Epidermal melanocyte (primary cell): ENCODE results near the gene C10orf53.

ENCODE experiments used
- DNase-seq: peaks from one replicate; pipeline ENCODE4 v3.0.0; 2011; ENCODE audit warnings: low spot score; ENCODE audit not compliant: insufficient read length

C10orf53 gene, protein sequence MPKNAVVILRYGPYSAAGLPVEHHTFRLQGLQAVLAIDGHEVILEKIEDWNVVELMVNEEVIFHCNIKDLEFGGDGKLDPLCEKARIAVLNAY

DNA sequence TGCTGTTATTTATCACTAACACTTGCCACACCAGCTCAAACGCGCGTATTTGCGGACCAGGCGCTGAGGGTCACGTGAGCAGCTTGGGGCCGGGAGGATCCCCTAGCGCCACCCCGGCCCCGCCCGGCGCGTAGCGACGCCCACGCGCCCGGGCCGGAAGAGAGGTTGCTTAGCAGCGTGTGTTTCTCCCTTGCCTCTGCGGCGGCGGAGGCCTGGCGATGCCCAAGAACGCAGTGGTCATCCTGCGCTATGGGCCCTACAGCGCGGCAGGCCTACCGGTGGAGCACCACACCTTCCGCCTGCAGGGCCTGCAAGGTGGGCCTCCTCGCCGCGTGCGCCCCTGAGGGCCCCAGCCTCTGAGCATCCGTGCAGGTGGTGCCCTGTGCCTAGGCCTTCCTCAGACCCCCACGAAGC is at the start of gene C10orf53:
C10orf53 (plus strand) TSS at position 172 of the 414 bp plus-strand sequence; CDS start at position 219, 47 bp downstream.
- DNase-seq, result no peak

DNA sequence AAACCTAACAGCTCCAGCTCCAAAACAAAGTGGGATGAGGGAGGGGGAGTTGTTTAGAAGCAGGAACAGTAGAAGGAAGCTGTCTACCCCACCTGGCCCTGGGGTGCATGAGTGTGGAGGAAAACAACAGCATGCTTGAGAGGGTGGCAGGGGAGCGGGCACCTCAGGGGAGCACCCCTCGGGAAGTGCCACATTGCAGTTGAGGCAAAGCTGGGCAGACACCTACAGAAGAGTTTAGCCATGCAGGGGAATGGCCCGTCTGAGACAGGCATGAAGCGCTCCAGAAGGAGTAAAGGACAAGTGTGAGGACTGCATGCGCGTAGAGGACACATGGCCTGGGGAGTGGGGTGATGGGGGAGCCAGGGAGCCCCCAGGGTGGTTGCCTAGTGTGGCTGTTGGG is 47.5 kb upstream of the C10orf53 start:
- DNase-seq, result no peak

DNA sequence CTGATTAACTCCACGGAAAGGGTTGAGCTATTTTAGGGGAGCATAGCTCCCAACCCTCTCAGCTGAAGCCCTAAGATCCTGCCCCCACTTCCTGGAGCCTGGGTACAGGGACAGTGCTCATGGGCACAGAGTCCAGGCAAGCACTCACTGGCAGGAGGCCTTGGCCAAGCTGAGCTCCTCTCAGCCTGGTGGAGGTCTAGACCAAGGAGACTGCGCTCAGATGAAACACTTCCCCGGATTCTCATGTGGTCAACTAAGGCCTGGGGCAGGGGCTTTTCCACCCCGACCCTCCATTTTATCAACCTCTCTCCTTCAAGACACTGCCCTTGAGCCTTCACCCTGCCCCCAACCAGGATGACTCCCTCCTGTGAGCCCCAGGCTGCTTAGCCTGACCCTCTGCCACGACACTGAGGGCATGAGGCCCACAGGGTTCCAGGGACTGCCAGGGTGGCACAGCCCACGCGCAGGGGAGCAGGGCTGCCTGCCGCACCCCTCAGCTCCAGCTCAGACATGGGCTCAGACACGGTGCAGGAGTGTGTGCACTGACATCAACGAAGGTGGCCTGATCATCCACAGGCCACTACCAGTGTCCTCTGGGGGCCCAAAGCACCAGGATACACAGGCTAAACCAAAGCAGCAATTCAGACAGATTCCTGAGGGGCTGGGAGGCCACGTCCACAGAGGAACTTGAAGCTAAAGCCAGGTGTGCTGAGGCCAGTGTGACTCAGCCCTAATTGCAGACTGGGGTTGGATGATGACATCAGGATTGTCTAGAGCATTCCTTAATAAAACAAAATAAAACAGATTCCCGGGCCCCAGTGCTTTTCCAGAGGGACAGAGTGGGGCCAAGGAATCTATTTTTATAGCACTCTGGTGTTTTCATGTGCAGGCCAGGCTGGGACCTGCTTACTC is 46.8 kb upstream of the C10orf53 start:
- no peak for DNase-seq

DNA sequence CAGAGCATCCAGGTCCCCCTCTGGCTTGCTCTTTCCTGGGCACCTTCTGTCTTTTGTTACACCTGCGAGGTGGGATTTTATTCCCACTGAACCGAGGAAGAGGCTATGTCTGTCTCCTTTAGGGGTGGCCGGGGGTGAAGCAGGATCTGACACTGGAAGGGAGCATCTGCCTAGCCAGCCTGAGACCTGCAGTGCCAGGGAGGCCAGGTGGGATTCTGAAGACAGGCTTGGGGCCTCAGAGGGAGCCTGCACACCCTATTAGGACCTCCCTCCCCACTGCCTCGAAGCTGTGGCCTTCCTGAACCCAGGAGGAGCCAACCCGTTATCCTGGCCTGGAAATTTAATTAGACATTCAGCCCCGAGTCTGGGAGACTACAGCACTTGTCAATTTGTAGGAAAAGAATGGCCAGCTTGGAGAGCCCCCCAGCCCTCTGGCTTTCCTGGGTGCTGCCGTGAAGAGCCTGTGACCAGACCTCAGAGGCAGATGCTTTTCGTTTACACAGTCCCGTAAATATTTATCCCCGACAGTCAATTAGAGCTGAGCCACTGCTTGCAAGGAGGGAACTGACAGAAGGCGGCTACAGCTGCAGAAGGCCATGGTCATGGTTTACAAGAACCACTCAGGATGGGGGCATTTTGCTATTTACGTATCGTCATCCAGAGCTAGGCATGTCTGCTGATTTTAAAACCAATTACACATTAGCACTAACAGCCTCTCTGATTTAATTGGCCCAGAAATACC is 46.0 kb upstream of the C10orf53 start:
- no peak for DNase-seq

DNA sequence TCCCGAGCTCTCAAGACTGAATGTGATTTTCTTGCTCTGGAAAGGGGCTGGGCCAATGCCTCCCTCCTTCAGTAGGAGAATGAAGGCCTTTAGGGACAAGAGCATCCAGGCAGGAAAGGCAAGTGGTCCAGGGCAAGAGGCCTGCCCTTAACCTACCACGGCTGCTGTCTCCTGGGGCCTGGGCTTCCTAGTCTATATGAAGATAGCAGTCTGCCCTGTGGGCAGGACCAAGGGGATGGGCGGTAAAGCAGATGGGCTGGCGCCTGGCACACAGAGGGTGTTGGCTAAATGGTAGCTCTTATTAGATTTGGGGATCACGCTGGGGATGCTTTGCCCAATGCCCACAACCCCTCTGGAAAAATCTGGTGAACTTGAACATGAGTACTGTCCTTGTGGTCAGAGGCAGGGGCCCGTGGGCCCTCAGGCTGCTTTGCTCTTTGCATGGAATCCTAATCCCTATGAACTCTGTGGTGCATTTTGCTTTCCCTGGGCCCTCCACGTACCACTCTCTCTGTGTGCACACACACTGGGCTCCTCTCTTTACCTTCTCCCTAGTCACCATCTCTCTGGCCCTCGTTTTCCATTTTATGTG is 45.3 kb upstream of the C10orf53 start:
- no peak for DNase-seq

DNA sequence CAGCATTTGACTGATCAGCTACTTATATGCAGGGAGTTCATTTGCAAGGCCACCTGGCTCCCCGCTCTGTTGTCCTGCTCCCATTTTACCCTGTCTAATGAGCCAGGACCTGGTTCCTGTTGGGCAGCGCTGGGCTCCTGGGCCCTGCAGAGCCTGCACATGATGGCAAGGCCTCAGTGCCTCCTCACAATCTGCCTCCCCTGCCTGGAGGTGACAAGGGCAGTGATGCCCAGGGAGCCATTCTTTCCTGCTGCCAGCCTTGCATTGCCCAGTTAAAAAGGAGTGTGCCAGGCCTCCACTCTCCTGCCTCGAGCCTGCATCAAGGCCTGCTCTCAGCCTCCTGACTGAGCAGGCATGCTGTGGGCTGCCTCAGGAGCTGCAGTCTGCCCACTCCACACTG is 37.1 kb upstream of the C10orf53 start:
- no peak for DNase-seq

DNA sequence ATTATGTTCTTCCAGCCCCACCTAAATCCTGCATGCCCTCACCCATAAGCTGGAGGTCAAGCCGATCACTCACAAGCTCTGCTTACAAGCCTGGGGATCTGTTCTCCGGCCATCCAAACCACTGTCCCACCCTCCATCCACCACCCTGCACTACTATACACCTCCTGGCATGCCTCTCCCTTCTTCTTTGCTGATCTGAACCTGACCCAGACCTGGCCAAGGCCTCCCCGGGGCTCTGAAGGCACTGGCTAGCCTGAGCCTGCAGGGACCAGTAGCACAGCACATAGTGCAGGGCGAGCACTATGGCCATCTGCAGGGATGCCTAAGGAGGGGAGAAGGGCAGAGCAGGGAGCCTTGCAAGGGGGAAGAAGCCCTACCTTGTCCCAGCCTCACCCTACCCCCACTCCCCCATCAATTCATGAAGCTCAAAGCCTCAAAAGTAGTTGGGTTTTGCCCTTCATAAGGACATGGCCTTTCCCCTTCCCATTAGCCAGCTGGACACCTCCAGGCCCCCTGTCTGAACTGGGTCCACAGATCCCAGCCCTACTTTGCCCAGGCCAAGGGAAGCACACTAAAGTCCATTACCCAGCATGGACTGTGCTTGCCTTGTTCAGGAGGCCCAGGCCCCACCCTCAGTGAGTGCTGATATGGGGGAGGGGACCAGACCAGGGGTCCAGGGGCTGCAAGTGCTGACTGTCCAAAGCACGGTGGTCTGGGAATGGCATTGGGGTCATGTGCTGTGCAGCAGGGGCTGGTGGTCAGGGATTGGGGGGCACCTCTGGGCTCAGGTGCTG is 36.0 kb upstream of the C10orf53 start:
- no peak for DNase-seq

DNA sequence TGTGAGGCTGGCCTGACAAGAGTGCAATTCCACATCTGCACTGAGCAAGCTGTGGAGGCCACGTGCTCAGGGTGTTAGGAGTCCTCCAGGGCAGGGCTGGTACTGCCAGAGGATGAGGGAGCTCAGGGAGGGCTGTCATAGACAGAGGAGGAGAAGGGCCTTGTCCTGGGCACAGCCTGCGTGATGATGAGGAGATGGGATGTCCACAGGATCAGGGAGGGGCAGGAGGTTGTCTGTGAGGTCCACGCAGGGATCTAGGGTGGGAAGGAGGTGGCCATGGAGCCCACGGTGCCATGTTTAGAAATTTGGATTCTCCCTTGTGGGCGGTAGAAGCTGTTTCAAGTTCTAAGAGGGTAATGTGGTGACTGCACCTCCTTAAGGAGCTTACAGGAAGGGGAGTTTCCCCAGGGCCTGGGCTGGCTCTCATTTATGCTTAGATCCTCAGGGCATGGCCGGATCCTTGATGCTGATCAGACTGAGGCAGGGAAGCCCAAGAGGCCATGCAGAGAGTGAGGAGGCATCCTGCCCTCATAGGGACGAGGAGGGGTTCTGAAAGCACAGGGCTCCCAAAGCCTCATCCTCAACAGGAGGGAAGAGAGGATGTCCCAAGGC is 35.3 kb upstream of the C10orf53 start:
- DNase-seq, result no peak

DNA sequence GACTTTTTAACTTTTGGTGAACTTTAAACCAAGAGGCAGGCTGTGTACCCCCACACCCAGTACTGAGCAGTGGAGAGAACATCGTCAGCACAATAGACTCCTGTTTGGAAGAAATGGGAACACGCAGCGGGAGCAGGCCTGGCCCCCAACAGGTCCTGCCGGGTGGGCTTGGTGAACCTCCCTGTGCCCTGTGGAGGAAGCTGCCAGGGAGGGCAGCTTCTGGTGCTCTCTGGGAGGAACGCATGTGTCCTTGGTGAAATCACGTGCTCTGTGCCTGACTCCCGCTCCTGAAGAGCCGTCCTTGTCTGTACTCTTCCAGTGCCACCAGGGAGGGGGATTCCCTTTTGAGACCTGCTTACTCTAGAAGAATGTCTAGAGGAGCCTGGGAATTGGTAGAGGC is 34.0 kb upstream of the C10orf53 start:
- no peak for DNase-seq

DNA sequence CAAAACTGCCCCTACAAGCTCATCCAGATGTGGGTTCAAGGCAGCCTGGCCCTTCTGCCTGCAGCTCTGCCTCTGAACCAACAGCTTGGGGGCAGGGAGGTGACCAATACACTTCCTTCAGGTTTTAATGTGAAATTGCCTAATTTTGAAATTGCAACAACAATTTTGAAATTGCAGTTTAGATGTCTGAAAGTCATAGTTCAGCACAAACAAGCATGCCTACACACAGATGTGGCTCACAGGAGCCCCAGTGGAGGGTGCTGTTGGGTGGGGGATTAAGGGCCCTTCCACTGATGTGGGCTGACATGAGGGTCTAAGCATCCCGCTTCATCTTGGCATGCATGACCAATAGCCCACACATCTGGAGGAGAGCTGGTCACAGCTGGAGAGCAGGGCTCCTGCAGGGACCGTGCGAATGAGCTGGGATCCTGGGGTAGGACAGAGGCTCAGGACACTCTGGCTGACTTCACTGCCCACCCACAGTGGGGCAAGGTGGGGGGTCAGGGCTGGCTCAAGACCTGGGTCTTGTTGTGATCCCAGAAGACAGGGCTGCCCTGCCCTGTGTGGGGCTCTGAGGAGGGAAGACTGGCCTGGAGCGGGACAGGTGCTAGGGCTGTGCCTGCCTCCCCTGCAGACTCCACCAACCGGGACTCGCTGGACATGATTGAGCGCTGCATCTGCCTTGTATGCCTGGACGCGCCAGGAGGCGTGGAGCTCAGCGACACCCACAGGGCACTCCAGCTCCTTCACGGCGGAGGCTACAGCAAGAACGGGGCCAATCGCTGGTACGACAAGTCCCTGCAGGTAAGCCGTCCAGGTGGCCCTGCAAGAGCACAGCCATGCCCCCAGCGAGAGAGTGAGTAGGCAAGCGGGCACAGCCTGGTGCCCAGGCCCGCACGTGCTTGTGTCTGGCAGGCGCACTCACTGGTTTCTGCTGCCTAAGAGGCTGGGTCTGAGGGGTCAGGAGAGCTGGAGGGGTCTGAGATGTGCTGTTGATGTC is 33.3 kb upstream of the C10orf53 start:
- no peak for DNase-seq

DNA sequence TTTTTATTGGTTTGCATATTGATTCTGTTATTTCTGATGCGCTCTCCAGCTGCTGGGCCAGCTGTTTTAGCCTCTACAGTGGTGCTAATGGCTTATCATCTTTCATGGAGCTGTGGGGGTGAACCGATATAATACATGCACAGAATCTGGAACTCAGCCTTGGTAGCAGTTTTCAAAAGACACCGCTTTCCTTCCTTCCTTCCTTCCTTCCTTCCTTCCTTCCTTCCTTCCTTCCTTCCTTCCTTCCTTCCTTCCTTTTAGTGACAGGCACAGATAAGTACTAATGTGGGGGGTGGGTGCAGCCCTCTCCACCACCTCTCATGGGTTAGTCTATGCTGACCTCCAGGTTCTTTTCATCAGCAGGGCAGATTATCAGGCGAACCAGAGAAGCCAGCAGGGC is 31.9 kb upstream of the C10orf53 start:
- no peak for DNase-seq

DNA sequence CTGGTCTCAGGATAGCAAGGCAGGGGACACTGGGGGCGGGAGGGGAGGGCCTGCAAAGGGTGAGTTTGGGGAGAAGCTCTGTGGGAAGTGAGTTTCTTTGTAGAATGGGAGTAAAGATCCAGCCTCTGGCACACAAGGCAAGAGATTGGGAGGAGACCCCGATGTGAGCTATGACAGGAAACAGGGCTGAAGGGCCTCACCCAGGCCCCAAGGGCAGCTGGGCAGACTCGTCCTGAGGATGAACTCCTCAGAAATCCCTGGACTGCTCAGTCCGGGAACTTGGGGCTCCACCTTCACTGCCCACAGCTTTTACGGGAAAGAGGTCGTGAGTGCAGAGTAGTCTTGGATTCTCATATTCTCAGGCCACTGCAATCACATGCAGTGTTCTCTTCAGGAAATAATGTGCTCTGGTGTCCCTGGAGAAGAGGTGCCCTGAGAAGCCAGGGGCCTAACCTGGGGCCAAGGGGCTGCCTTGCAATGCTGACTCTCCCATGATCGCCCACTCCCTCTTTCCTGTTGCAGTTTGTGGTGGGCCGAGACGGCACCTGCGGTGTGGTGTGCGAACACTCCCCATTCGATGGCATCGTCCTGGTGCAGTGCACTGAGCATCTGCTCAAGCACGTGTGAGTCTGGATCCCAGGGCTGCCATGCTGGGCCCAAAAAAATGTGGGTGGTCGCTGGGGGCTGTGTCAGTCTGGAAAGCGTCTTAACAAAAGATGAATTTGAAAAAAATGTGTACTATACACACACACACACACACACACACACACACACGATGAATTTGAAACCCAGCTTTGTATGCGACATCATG is 31.3 kb upstream of the C10orf53 start:
- no peak for DNase-seq

DNA sequence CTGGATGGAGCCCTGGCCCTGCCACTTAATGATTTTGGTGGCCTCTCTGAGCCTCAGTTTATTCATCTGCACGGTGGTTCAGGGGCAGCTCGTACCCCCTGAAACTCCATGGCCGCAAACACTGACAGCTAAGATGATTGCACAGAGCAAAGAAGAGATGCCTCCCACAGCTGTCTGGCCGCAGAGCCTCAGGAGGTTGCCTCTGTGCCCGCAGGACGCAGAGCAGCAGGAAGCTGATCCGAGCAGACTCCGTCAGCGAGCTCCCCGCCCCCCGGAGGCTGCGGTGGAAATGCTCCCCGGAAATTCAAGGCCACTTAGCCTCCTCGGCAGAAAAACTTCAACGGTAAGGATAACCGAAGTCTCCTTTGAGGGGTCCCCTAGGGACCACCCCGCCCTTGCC is 30.2 kb upstream of the C10orf53 start:
- no peak for DNase-seq

DNA sequence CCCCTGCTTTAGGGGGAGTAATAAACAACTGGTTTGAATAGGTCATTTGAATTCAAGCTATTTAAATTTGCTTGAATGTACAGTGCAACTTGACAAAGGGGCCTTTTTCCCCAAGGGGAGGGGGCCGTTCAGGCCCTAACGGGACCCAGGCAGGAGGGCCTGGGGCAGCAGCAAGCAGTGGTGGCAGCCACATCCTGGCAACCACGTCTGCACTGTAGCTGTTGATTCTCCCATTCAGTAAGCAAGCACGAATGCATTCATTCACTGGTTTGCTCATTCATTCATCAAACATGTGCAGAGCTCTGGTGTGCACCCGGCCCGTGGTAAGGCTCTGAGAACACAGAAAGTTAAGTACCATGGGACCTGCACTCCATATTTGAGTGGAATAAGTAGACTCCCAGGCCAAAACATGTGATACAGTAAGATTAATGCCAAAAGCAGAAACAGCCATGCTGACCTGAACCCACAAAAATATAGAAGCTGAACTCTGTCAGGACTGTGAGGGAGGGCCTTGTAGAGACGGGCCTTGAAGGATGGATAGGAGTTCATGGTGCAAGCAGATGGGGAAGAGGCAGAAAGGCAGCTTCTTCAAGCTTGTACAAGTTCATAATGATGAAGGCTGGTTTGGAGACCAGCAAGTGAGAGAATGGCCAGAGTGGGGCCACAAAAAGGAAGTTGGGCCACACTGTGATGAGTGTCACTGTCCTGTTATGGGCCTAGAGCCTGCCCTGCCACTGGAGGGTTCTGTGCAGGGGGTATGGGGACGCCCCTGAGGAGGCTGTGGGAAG is 29.3 kb upstream of the C10orf53 start:
- no peak for DNase-seq

DNA sequence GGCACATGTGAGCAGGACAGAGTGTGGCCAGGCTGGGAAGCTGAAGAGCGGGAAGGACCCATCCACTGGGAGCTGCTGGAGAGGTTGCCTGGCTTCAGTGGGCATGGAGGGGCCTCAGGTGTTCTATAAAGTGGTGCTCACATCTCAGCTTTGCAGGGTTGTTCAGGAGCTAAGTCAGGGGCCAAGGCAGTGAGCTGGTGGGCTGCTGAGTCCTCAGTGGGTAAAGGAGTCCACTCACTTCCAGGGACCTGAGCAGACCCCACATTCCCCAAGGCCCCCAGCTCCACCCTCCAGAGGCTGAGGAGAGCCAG is 28.8 kb upstream of the C10orf53 start:
- DNase-seq, result no peak

DNA sequence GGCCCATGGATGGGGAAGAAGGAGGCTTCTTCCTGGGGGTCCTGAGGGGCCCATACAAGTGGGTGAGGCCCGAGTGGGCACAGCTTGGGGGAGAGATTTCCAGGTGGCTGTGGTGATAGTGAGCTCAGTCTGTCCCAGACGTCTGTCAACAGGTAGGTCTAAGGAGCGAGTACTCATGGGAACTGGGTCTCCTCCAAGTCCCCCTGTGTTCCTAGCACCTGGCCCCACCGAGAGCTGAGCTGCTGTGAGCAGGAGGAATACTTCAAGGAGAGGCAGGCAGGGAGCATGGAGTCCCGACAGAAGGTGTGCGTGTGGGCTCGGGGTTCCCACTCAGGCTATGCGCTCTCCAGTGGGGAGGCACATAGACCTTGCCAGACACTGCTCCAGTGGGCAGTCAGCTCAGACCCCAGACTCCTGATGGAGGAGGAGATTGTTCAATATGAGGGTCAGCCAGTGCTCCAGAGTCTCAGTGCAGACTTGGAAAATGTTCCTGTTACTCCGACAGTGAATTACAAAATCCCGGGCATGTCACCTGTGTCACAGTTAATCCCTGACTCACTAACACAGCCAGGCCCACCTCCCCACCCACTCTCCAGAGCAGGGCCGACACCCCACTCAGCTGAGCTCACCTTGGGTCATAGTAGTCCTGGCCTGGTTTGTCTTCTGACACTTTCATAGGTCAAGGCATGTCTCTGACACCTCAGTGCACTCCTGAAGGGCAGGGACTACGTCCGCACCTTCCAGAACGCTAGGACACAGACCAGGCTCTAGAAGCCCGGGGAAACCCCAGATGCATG is 28.2 kb upstream of the C10orf53 start:
- DNase-seq, result no peak

DNA sequence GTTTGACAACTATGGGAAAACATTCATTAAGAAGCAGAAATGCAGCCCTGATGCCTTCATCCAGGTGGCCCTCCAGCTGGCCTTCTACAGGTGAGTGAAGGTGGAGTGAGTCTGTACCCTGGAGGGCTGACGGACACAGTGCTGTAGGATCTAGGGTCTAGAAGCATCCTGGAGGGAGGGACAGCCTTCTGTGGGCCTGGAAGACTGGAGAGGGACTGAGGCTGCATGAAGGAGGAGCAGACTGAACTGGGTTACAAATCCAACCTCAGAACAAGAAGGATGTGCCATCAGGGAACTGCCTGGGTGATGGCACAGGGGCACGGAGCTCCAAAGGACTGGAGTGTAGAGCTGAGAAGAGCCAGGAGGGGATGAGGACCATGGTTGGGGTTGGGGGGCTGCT is 27.5 kb upstream of the C10orf53 start:
- no peak for DNase-seq
